ENCODE data around the gene GSE1. TPM values are rescaled to one million over a fixed set of nuclear protein-coding genes. Genes with fewer than 3 reads are reported as not detected.

The GSE1 gene
- total and polyA plus RNA-seq, 9 of the 15 experiments (the other 6 are each of a cell fraction or from before 2014, with no cell fraction given) = 12.2 to 244 (median 57.9) TPM

DNA sequence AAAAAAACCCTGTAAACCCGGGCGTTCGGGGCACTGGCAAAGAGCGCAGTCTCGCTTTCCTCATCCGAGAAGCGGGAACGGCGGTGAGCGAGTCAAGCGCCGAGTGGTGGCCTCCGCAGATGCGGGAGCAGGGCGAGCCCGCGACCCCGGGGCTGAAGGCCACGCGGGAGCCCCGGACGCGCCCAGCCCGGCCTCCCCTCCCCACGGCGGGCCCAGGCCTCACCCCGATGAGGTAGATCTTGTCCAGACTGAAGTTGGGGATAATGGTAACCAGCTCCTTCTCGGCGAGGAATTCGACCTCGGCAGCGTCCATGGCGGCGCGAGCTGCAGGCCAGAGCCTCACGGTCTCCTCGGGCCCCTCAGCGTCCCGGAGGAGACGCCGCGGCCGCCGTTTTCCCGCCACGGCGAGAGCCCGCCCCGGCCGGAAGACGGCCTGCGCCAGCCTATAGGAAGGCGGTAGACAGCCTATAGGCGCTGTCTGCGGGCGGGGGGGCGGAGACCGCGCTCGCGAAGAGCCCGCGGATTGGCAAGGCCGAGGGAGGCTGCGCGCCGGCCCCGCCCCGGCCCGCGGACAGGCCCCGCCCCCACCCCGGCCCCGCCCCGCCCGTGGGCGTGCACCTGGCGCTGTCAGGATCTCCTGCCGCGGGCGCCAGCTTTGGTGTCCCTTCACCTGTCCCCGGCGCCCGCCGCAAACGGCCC, 75.6 kb downstream of the GSE1 start, which contains the start of gene GINS2 (continued):
- TF ChIP-seq PHTF2 (CRISPR knock-in tag; IDR thresholded peaks at IDR 0.05) = no peak
- TF ChIP-seq BHLHE40 (IDR thresholded peaks at IDR 0.05; ENCODE audit: low read length) = no peak
- TF ChIP-seq ZNF282 (CRISPR knock-in tag; IDR thresholded peaks at IDR 0.05) = peak; percentile 62; the same call in 1 of the 2 replicates
- peak; percentile 99 for TF ChIP-seq E2F3 (CRISPR knock-in tag; IDR thresholded peaks at IDR 0.05)
- TF ChIP-seq DMBX1 (CRISPR knock-in tag; IDR thresholded peaks at IDR 0.05; ENCODE audit: borderline replicate concordance) = no peak
- peak; percentile 90; the same call in 1 of the 2 replicates for TF ChIP-seq PHF8 (IDR thresholded peaks at IDR 0.05; ENCODE audit: borderline replicate concordance, low read length)
- TF ChIP-seq, protein P1, sequence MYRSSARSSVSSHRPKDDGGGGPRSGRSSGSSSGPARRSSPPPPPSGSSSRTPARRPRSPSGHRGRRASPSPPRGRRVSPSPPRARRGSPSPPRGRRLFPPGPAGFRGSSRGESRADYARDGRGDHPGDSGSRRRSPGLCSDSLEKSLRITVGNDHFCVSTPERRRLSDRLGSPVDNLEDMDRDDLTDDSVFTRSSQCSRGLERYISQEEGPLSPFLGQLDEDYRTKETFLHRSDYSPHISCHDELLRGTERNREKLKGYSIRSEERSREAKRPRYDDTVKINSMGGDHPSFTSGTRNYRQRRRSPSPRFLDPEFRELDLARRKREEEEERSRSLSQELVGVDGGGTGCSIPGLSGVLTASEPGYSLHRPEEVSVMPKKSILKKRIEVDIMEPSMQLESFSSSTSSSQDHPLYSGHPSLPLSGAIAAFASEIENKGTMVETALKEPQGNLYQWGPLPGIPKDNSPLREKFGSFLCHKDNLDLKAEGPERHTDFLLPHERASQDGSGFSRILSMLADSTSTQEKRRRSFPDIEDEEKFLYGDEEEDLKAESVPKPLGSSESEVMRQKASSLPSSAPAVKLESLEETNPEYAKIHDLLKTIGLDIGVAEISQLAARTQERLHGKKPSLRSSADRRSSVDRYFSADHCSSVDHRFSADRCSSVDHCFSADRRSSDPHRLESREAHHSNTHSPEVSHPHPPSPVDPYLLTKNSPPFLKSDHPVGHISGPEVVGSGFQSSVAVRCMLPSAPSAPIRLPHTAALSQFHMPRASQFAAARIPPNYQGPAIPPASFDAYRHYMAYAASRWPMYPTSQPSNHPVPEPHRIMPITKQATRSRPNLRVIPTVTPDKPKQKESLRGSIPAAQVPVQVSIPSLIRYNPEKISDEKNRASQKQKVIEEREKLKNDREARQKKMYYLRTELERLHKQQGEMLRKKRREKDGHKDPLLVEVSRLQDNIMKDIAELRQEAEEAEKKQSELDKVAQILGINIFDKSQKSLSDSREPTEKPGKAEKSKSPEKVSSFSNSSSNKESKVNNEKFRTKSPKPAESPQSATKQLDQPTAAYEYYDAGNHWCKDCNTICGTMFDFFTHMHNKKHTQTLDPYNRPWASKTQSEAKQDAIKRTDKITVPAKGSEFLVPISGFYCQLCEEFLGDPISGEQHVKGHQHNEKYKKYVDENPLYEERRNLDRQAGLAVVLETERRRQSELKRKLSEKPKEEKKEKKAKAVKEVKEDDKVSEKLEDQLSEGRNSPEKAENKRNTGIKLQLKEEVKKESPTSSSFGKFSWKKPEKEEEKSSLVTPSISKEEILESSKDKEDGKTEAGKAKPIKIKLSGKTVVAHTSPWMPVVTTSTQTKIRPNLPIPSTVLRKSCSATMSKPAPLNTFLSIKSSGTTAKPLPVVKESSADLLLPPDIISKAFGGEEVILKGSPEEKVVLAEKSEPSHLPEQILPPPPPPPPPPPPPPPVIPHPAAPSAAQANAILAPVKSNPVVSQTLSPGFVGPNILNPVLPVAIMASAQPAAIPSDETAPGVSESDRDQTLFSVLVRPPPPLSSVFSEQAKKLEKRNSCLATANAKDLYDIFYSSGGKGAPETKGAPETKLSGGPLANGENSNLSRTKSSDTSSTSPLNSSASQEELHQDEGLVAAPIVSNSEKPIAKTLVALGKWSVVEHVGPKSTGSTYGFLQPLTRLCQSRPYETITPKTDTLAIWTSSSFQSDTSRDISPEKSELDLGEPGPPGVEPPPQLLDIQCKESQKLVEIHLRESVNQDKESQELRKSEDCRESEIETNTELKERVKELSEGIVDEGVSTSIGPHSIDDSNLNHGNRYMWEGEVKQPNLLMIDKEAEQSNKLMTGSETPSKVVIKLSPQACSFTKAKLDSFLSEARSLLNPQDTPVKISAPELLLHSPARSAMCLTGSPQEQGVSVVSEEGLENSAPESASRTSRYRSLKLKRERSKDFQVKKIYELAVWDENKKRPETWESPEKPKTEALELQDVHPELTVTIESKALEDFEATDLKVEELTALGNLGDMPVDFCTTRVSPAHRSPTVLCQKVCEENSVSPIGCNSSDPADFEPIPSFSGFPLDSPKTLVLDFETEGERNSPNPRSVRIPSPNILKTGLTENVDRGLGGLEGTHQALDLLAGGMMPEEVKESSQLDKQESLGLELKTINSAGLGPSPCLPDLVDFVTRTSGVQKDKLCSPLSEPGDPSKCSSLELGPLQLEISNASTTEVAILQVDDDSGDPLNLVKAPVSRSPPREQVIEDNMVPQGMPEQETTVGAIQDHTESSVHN (IDR thresholded peaks at IDR 0.05; ENCODE audit: borderline replicate concordance in 1 of 2, low read depth in 1 of 2) = no peak
- TF ChIP-seq PML (IDR thresholded peaks at IDR 0.05; ENCODE audit: low read length) = 0 out of 2 replicates have a peak, but pooled peaks have one; percentile 50
- no peak for TF ChIP-seq ILF3 (IDR thresholded peaks at IDR 0.05; ENCODE audit: borderline replicate concordance)
- no peak for TF ChIP-seq RAD21 (CRISPR knock-in tag; conservative IDR thresholded peaks at IDR 0.05 in 1 of 2, IDR thresholded peaks at IDR 0.05 in 1 of 2)
- no peak for TF ChIP-seq ARHGAP35 (IDR thresholded peaks at IDR 0.05; ENCODE audit: partially characterized antibody)
- peak; percentile 70 to 74 for TF ChIP-seq NRF1 (conservative IDR thresholded peaks at IDR 0.05 in 1 of 2, IDR thresholded peaks at IDR 0.05 in 1 of 2)
- TF ChIP-seq TAF7 (tag; IDR thresholded peaks at IDR 0.05) = no peak
- peak; percentile 27 to 71; a peak in 3 of 4 replicates for TF ChIP-seq MAZ (CRISPR knock-in tag; conservative IDR thresholded peaks at IDR 0.05 in 1 of 2, IDR thresholded peaks at IDR 0.05 in 1 of 2)
- 0 out of 2 replicates have a peak, but pooled peaks have one; percentile 49 for TF ChIP-seq KDM2B (CRISPR knock-in tag; IDR thresholded peaks at IDR 0.05)
- no peak for TF ChIP-seq ZNF253 (CRISPR knock-in tag; conservative IDR thresholded peaks at IDR 0.05)
- no peak for TF ChIP-seq PRPF4 (IDR thresholded peaks at IDR 0.05; ENCODE audit: insufficient read depth, low read depth, low read length, poor library complexity, severe bottlenecking)
- peak; percentile 60; the same call in 1 of the 2 replicates for TF ChIP-seq POLR2AphosphoS5 (IDR thresholded peaks at IDR 0.05; ENCODE audit: control insufficient read depth, insufficient read depth, low read depth, low read length)
